Measurements from ENCODE around the gene SVIL. TPM values are rescaled to one million over a fixed set of nuclear protein-coding genes. Genes with fewer than 3 reads are reported as not detected.
A peak's percentile ranks its signal among the peaks of the same experiment; 100 is the strongest.

The SVIL gene
- total RNA-seq, 1 donor from 2014 or later = 25.1 TPM

- Mint-ChIP-seq H3K27me3 (ENCODE audit: insufficient read depth, low read depth) (no peaks in the 10 kb centered on the region), H3K36me3 (no peaks in the 10 kb centered on the region), H3K4me3 (no peak overlapping the region), H3K27ac (no peak overlapping the region), H3K9me3 (peaks cover 5% of the 10 kb centered on the region), H3K4me1 (no peaks in the 10 kb centered on the region)
- H3K4me1 ChIP-seq = no peaks in the 10 kb centered on the region
- TF ChIP-seq EZH2phosphoT487 (IDR thresholded peaks at IDR 0.05) (no peak), EZH2 (IDR thresholded peaks at IDR 0.05) (no peak)
- TF ChIP-seq, protein P1, sequence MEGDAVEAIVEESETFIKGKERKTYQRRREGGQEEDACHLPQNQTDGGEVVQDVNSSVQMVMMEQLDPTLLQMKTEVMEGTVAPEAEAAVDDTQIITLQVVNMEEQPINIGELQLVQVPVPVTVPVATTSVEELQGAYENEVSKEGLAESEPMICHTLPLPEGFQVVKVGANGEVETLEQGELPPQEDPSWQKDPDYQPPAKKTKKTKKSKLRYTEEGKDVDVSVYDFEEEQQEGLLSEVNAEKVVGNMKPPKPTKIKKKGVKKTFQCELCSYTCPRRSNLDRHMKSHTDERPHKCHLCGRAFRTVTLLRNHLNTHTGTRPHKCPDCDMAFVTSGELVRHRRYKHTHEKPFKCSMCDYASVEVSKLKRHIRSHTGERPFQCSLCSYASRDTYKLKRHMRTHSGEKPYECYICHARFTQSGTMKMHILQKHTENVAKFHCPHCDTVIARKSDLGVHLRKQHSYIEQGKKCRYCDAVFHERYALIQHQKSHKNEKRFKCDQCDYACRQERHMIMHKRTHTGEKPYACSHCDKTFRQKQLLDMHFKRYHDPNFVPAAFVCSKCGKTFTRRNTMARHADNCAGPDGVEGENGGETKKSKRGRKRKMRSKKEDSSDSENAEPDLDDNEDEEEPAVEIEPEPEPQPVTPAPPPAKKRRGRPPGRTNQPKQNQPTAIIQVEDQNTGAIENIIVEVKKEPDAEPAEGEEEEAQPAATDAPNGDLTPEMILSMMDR (IDR thresholded peaks at IDR 0.05) = no peak
- H4K20me1 ChIP-seq (ENCODE audit: low read depth) = no peaks in the 10 kb centered on the region
- no peaks in the 10 kb centered on the region for H3F3A ChIP-seq (ENCODE audit: low read depth)
- no peaks in the 10 kb centered on the region for H3K36me3 ChIP-seq
- DNase-seq (ENCODE audit: low spot score) = no peak
- no peaks in the 10 kb centered on the region for H3K79me2 ChIP-seq (ENCODE audit: low read depth)
- H3K9ac ChIP-seq = no peak overlapping the region
- no peaks in the 10 kb centered on the region for H3K9me3 ChIP-seq (ENCODE audit: low read depth)
- H2AFZ ChIP-seq (replicated peaks) = peak overlapping the region; percentile 30
- H3K27me3 ChIP-seq = no peaks in the 10 kb centered on the region
- no peak overlapping the region for H3K4me2 ChIP-seq
- no peak overlapping the region for H3K4me3 ChIP-seq
- H3K27ac ChIP-seq = no peak overlapping the region
Observed at GRCh38 chr10:29414501-29414900, 220.3 kb downstream of the SVIL start.

DNA sequence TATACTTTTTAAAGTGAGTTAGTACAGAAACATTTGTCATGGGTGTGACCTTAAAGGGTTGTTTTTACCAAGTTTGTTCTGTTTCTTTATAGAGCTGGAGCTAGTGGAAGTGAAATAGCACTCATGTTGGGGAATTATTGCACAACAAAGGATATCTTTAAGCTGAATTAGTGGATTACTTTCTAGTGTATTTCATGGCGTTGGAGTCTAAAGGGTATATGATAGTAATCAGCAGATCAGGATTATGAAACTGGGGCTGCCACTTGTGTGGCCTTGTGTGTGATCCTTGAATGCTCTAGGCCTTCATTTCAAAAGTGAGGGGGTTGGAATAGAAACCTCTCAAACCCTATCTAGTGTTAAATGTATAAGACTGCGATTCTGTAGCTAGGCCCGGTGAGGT, 222.3 kb downstream of the SVIL start:
- Mint-ChIP-seq H3K27ac (no peak overlapping the region), H3K27me3 (ENCODE audit: insufficient read depth, low read depth) (peaks cover 4% of the 10 kb centered on the region), H3K36me3 (no peaks in the 10 kb centered on the region), H3K9me3 (peaks cover 21% of the 10 kb centered on the region), H3K4me3 (no peak overlapping the region), H3K4me1 (no peaks in the 10 kb centered on the region)
- Histone ChIP-seq H3F3A (ENCODE audit: low read depth) (no peaks in the 10 kb centered on the region), H3K9ac (no peak overlapping the region), H3K4me1 (no peaks in the 10 kb centered on the region), H3K27ac (no peak overlapping the region), H4K20me1 (ENCODE audit: low read depth) (no peaks in the 10 kb centered on the region), H3K4me2 (no peak overlapping the region), H2AFZ (replicated peaks) (no peak overlapping the region), H3K4me3 (no peak overlapping the region), H3K9me3 (ENCODE audit: low read depth) (peaks cover 3% of the 10 kb centered on the region), H3K27me3 (no peaks in the 10 kb centered on the region), H3K36me3 (no peaks in the 10 kb centered on the region), H3K79me2 (ENCODE audit: low read depth) (no peaks in the 10 kb centered on the region)
- DNase-seq (ENCODE audit: low spot score) = no peak
- TF ChIP-seq EZH2phosphoT487 (IDR thresholded peaks at IDR 0.05) (no peak), EZH2 (IDR thresholded peaks at IDR 0.05) (no peak)
- TF ChIP-seq, protein P1 (IDR thresholded peaks at IDR 0.05) = no peak

- Histone ChIP-seq H3K9me3 (ENCODE audit: low read depth) (peaks cover 9% of the 10 kb centered on the region), H3K79me2 (ENCODE audit: low read depth) (no peaks in the 10 kb centered on the region), H3K4me1 (no peaks in the 10 kb centered on the region), H2AFZ (replicated peaks) (no peak overlapping the region), H3K27ac (no peak overlapping the region), H3K4me3 (no peak overlapping the region), H3K27me3 (no peaks in the 10 kb centered on the region), H3K4me2 (no peak overlapping the region), H3K9ac (no peak overlapping the region), H3K36me3 (no peaks in the 10 kb centered on the region), H3F3A (ENCODE audit: low read depth) (no peaks in the 10 kb centered on the region), H4K20me1 (ENCODE audit: low read depth) (no peaks in the 10 kb centered on the region)
- Mint-ChIP-seq H3K4me3 (no peak overlapping the region), H3K4me1 (no peaks in the 10 kb centered on the region), H3K27ac (no peak overlapping the region), H3K27me3 (ENCODE audit: insufficient read depth, low read depth) (peaks cover 4% of the 10 kb centered on the region), H3K9me3 (peaks cover 24% of the 10 kb centered on the region), H3K36me3 (no peaks in the 10 kb centered on the region)
- no peak for DNase-seq (ENCODE audit: low spot score)
- TF ChIP-seq, protein P1 (IDR thresholded peaks at IDR 0.05) = no peak
- TF ChIP-seq EZH2 (IDR thresholded peaks at IDR 0.05) (no peak), EZH2phosphoT487 (IDR thresholded peaks at IDR 0.05) (no peak)
Observed at GRCh38 chr10:29411666-29412315, 223.0 kb downstream of the SVIL start.
